Endothelial cell of umbilical vein (primary cell): ENCODE results near the gene PTPN13. TPM values are rescaled to one million over a fixed set of nuclear protein-coding genes. Genes with fewer than 3 reads are reported as not detected.

Experiments used
- BruUV-seq: library from RNA; stranded (reverse); fragments of 400-500 nt; replicated peaks from 2 replicates; lab custom pipeline; 2021; lab: Mats Ljungman, UMichigan
- CTCF ChIA-PET: fragments of 300-600, 350-600 bp; sonication (Branson Sonifier 250); formaldehyde crosslinking; loops from one replicate; lab custom pipeline; 2021; ENCODE audit warnings: antibody characterized with exemption, inconsistent platforms; lab: Charles Lee
- POLR2A ChIA-PET: fragments of 300-600, 350-600 bp; sonication (Branson Sonifier 250); formaldehyde crosslinking; loops from one replicate; lab custom pipeline; 2021; ENCODE audit warnings: antibody characterized with exemption, inconsistent platforms; lab: Charles Lee
- DNase-seq: peaks from one replicate; pipeline ENCODE4 v3.0.0-alpha.2; 2011; ENCODE audit warnings: low read depth, low spot score
- FAIRE-seq: peaks from 2 replicates; lab custom pipeline; 2011; peaks lifted over from hg19 to GRCh38; lab: Jason Lieb, UNC
- H2AFZ ChIP-seq: 2 replicates; pipeline ENCODE4 v1.6.0; 2012; ENCODE audit warnings: low read depth, low read length, control low read depth, inconsistent platforms
- H3K27ac ChIP-seq: 2 replicates; pipeline ENCODE4 v1.5.1; 2011; ENCODE audit warnings: low read depth, mild to moderate bottlenecking, control low read depth, low read length, moderate library complexity; ENCODE audit not compliant: insufficient read depth
- H3K27me3 ChIP-seq, 2 experiments: 2 replicates each; pipeline versions ENCODE4 v1.6.0 to v1.6.1; 2011; ENCODE audit warnings: low read length in 2 of 2, mixed read lengths in 1 of 2; ENCODE audit not compliant: control insufficient read depth in 2 of 2, insufficient read depth in 2 of 2
- H3K36me3 ChIP-seq, 2 experiments: 2 replicates in 1 of 2; 3 replicates in 1 of 2; pipeline ENCODE4 v1.5.1; 2011; ENCODE audit warnings: low read length in 2 of 2, mild to moderate bottlenecking in 1 of 2, moderate library complexity in 1 of 2; ENCODE audit not compliant: control insufficient read depth in 2 of 2, insufficient read depth in 2 of 2; ENCODE audit errors: extremely low read depth in 1 of 2
- H3K4me1 ChIP-seq: 3 replicates; pipeline ENCODE4 v1.5.1; 2011; ENCODE audit warnings: mild to moderate bottlenecking, low read length; ENCODE audit not compliant: control insufficient read depth, insufficient read depth; ENCODE audit errors: extremely low read depth
- H3K4me2 ChIP-seq: 2 replicates; pipeline ENCODE4 v1.6.1; 2011; ENCODE audit warnings: low read length, control low read depth, mixed read lengths; ENCODE audit not compliant: insufficient read depth
- H3K4me3 ChIP-seq, 3 experiments: fragments of 200-600 bp in 1 of 3; sonication (generic), shearing (Covaris generic) in 1 of 3; replicated peaks in 1 of 3; 2 replicates each; pipeline ENCODE4 v1.5.1; 2011 to 2016; ENCODE audit warnings: control low read depth in 3 of 3, low read length in 3 of 3, mild to moderate bottlenecking in 2 of 3, inconsistent platforms in 1 of 3, low read depth in 1 of 3, moderate library complexity in 1 of 3; ENCODE audit not compliant: insufficient read depth in 1 of 3
- H3K79me2 ChIP-seq: 2 replicates; pipeline ENCODE4 v1.6.0; 2012; ENCODE audit warnings: low read length, inconsistent platforms; ENCODE audit not compliant: control insufficient read depth, insufficient read depth
- H3K9ac ChIP-seq: replicated peaks from 2 replicates; pipeline ENCODE3; 2011; ENCODE audit warnings: low read length, control low read depth; ENCODE audit not compliant: insufficient read depth; ENCODE audit errors: extremely low read depth
- H3K9me1 ChIP-seq: replicated peaks from 3 replicates; pipeline ENCODE4 v1.6.0; 2011; ENCODE audit warnings: mild to moderate bottlenecking, low read length; ENCODE audit not compliant: control insufficient read depth, insufficient read depth; ENCODE audit errors: extremely low read depth
- H3K9me3 ChIP-seq: replicated peaks from 2 replicates; pipeline ENCODE4 v1.5.1; 2012; ENCODE audit warnings: low read length, inconsistent platforms; ENCODE audit not compliant: control insufficient read depth, insufficient read depth
- H4K20me1 ChIP-seq: replicated peaks from 2 replicates; pipeline ENCODE3; 2011; ENCODE audit warnings: mild to moderate bottlenecking, low read length; ENCODE audit not compliant: control insufficient read depth, insufficient read depth; ENCODE audit errors: extremely low read depth
- CTCF ChIP-seq, 2 donors: IDR thresholded peaks; 1 replicate in 1 of 2; 2 replicates in 1 of 2; pipeline ENCODE4 v1.5.1; 2011; ENCODE audit warnings: low read length in 2 of 2, mild to moderate bottlenecking in 2 of 2, moderate library complexity in 2 of 2, control low read depth in 1 of 2, inconsistent platforms in 1 of 2, low read depth in 1 of 2; ENCODE audit not compliant: insufficient read depth in 1 of 2; ENCODE audit errors: extremely low read depth in 1 of 2
- EZH2 ChIP-seq: IDR thresholded peaks from 2 replicates; pipeline ENCODE4 v1.6.1; 2012; ENCODE audit warnings: borderline replicate concordance, low read depth, mild to moderate bottlenecking, moderate library complexity, low read length, inconsistent platforms; ENCODE audit not compliant: severe bottlenecking
- GATA2 ChIP-seq: IDR thresholded peaks from 2 replicates; pipeline ENCODE4 v1.7.0; 2011; ENCODE audit warnings: low read depth, mild to moderate bottlenecking, moderate library complexity, mixed read lengths, low read length; ENCODE audit not compliant: insufficient read length, insufficient read depth
- JUN ChIP-seq: IDR thresholded peaks from 2 replicates; pipeline ENCODE4 v1.6.1; 2011; ENCODE audit warnings: borderline replicate concordance, low read depth; ENCODE audit not compliant: insufficient read length, insufficient read depth
- MYC ChIP-seq: IDR thresholded peaks from one replicate; pipeline ENCODE4 v1.6.1; 2011; ENCODE audit warnings: mild to moderate bottlenecking, low read depth, low read length
- POLR2A ChIP-seq: IDR thresholded peaks from 2 replicates; pipeline ENCODE4 v1.6.1; 2012; ENCODE audit warnings: low read depth, mild to moderate bottlenecking, control low read depth, low read length
- POLR2AphosphoS5 ChIP-seq: IDR thresholded peaks from 2 replicates; pipeline ENCODE4 v1.6.1; 2012; ENCODE audit warnings: low read depth, mild to moderate bottlenecking, control low read depth, low read length, moderate library complexity; ENCODE audit not compliant: insufficient read depth
- dilution Hi-C: fragments of 300-500 bp; cut with MboI; formaldehyde crosslinking; loops from one replicate; pipeline ENCODE4 v1.15.0; 2019; ENCODE audit warnings: low sequenced_read_pairs; ENCODE audit not compliant: extremely low pct_ligation_motif_present
- intact Hi-C: fragments of 100-400 bp; cut with micrococcal nuclease; formaldehyde crosslinking; loops from one replicate; pipeline ENCODE4 v1.10.0; 2022
- polyA plus RNA-seq, 4 experiments: library from polyadenylated mRNA; depleted of rRNA in 3 of 4; stranded (reverse) in 3 of 4; unstranded in 1 of 4; fragments of >200 nt; gene quantifications; 2 replicates each; pipeline versions ENCODE4 v1.2.1 to v1.2.3, GENCODE V29; 2011 to 2012; ENCODE audit warnings: missing spikeins in 1 of 4
- total RNA-seq: library from RNA; stranded (reverse); gene quantifications from 2 replicates; pipeline ENCODE4 v1.2.3, GENCODE V29; 2021
- TF ChIP-seq, protein P1 (sequence below): IDR thresholded peaks from 2 replicates; pipeline ENCODE4 v1.6.1; 2011; ENCODE audit not compliant: insufficient read depth, insufficient read length

Gene PTPN13
- total and polyA plus RNA-seq, 2 donors (not counting 3 experiments of a cell fraction or from before 2014, with no cell fraction given), result 0.69 to 2.9 TPM

- Histone ChIP-seq H3K9me1 (no peaks in the 10 kb centered on the region), H3K9ac (no peak overlapping the region), H3K4me1 (no peaks in the 10 kb centered on the region), H3K27ac (no peak overlapping the region), H3K36me3 (no peaks in the 10 kb centered on the region), H4K20me1 (no peaks in the 10 kb centered on the region), H3K9me3 (no peaks in the 10 kb centered on the region), H3K4me3 (no peak overlapping the region), H3K79me2 (no peaks in the 10 kb centered on the region), H3K4me2 (no peak overlapping the region), H2AFZ (no peak overlapping the region), H3K27me3 (no peaks in the 10 kb centered on the region)
- intact Hi-C loops (no loop called here), dilution Hi-C loops (no loop called here)
- FAIRE-seq (no peak), DNase-seq (no peak)
- TF ChIP-seq GATA2 (no peak), JUN (no peak), MYC (no peak), EZH2 (no peak), POLR2AphosphoS5 (no peak), CTCF (IDR thresholded peaks at IDR 0.05; ENCODE audit: extremely low read depth in 1 of 2, insufficient read depth in 1 of 2, low read depth in 1 of 2, low read length in 2 of 2) (no peak), POLR2A (no peak)
- TF ChIP-seq, protein P1, sequence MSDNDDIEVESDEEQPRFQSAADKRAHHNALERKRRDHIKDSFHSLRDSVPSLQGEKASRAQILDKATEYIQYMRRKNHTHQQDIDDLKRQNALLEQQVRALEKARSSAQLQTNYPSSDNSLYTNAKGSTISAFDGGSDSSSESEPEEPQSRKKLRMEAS, result no peak
- POLR2A ChIA-PET, result no interaction called here
- no TSS peak for BruUV-seq
- CTCF ChIA-PET, result interaction anchor here (0.9 to 1.5 kb wide), 3 partner anchors 33 to 135 kb away, joined by 3 to 5 read pairs (median 5); no protein-coding TSS in a partner anchor
Observed at GRCh38 chr4:86631166-86631565, 37.1 kb downstream of the PTPN13 start.
